GM18499 (cell line): ENCODE results near the gene AHNAK.
"Not testable (repeated sequence)": the region's sequence is repeated elsewhere in the genome, so short reads cannot be mapped to it uniquely, and the experiment has no call there.

Experiments
- ATAC-seq: cut with Tn5 transposase; IDR thresholded peaks from one replicate; pipeline ENCODE4 v1.9.1; 2021; ENCODE audit warnings: moderate number of reproducible peaks; ENCODE audit not compliant: insufficient read depth, unreplicated experiment

The AHNAK gene, protein sequence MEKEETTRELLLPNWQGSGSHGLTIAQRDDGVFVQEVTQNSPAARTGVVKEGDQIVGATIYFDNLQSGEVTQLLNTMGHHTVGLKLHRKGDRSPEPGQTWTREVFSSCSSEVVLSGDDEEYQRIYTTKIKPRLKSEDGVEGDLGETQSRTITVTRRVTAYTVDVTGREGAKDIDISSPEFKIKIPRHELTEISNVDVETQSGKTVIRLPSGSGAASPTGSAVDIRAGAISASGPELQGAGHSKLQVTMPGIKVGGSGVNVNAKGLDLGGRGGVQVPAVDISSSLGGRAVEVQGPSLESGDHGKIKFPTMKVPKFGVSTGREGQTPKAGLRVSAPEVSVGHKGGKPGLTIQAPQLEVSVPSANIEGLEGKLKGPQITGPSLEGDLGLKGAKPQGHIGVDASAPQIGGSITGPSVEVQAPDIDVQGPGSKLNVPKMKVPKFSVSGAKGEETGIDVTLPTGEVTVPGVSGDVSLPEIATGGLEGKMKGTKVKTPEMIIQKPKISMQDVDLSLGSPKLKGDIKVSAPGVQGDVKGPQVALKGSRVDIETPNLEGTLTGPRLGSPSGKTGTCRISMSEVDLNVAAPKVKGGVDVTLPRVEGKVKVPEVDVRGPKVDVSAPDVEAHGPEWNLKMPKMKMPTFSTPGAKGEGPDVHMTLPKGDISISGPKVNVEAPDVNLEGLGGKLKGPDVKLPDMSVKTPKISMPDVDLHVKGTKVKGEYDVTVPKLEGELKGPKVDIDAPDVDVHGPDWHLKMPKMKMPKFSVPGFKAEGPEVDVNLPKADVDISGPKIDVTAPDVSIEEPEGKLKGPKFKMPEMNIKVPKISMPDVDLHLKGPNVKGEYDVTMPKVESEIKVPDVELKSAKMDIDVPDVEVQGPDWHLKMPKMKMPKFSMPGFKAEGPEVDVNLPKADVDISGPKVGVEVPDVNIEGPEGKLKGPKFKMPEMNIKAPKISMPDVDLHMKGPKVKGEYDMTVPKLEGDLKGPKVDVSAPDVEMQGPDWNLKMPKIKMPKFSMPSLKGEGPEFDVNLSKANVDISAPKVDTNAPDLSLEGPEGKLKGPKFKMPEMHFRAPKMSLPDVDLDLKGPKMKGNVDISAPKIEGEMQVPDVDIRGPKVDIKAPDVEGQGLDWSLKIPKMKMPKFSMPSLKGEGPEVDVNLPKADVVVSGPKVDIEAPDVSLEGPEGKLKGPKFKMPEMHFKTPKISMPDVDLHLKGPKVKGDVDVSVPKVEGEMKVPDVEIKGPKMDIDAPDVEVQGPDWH (N-terminal part only)

DNA sequence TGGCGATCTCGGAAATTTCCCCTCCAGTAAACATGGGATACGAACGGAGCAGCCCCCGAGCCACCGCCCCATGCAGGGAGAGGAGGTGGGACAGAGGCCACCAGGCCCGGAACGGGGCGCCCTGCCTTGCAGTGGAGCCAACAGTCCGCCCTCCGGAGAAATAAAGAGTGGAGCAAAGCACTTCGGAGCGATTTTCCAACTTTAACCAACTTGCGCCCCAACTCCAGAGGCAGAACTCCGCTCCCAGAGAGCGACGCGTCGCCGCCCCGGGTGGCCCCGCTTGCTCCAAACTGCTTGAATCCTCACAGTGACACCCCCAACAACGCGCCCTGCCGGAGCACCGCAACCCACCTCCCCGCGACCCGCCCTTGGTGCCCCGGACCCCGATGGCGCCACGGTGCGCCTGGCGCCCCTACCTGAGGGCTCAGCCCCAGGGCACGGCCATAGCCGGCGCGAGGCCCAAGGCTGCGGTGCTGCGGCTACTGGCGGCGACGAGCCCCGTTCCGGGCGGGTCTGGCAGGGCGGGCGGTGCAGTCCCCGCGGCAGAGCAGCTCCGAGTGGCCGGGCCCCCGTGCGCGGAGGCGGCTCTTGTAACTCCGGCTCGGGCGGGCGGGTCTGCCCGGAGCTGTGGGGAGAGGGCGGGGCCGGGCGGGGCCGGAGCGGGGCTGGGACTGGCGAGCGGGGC is at the start of gene AHNAK:
AHNAK (minus strand) TSS at position 563 of the 685 bp plus-strand sequence. CDS start 10,708 bp downstream, outside the sequence.
- ATAC-seq = no peak

DNA sequence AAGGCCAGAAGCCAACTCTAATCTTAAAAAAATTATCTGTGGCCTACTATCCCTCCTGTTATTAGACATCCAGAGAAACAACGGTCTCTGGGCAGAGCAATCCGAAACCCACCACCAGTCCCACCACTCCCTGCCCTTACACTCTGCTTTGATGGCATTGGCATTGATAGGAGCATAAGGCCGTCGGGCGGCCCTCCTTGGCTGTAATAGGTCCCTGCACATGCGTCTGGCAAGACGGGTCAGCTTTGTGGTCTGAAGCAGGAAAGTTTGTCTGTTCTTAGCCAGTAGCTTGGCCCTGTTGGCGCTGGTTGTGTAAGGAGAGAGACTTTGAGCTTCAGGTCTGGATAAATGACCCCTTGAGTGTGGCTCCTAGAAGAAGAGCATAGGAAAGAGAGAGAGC is 48.5 kb upstream of the AHNAK start:
- ATAC-seq = no peak

DNA sequence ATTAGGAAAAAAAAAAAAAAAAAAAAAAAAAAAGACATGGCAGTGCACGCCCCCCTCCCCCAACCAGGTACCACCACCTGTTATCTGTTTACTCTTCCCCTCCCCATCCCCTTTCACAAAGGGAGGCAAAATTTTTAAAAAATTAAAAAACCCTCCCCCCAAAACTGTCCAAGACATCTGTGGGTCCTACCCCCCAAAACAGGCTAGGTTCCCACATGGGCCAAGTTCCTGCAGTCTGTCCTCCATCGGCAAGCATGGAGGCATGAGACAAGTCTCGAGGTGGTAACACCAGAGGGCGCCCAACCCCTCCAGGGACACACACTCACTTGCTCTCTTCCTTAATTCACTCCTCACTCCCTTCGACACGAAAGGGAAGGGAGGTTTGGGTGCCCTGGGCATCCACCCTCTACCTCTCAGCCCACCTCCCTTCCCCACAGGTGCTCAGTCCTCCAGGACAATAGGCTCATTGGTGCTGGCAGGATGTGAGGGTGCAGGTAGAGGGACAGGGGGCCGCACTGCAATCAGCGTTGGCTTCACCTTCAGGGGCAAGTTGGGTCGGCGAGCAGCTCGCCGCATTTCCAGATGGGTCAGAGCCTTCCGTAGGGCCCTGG is 46.9 kb upstream of the AHNAK start:
- no peak for ATAC-seq

DNA sequence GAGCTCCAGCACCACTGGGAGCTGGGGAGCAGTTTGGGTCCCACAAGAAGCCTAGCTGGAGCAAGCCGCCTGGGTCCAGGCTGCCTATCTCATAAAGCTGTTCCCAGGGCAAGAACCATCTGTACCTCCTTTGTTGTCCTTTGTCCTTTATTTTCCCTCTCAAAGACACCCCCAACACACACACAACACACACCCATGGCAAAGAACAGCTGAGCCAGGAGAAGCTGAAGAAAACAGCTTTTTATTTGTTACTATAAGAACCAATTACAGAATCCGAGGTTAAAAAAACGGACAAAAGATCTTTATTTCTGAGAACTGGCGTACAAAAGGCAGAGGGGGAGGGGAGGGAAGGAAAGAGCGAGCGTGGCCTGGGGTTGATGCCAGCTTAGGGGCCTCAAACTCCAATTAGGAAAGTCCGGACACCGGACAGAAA is 46.4 kb upstream of the AHNAK start:
- no peak for ATAC-seq

DNA sequence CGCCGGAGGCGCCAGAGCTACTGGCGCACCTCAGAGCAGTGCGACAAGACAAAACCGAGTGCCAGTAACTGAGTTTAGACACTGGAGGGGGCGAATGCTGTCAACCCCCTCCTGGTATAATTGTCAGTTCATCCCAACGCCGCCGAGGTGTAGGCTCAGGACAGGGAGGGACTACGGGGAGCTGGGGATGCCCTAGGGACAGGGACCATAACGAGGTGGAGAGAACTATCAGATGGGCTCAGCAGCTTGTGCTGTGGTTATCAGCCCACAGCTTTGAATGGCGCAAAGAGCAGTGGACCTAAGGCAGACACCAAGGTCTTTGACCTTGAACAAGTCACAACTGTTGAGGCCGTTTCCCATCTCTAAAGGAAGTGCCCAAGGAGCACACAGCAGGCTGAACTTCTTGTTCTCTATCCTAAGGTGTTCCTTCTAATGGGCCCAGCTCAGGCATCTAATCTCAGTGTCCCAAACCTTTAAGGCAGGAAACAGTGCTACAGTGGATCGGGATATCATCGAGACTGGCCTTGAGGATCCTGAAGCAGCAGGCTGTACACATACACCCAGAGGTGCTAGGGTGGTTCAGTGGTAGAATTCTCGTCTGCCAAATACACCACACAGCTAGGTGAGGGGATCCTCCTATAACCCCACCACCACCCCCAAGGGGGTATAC is 45.7 kb upstream of the AHNAK start:
- peak; percentile 2 for ATAC-seq

DNA sequence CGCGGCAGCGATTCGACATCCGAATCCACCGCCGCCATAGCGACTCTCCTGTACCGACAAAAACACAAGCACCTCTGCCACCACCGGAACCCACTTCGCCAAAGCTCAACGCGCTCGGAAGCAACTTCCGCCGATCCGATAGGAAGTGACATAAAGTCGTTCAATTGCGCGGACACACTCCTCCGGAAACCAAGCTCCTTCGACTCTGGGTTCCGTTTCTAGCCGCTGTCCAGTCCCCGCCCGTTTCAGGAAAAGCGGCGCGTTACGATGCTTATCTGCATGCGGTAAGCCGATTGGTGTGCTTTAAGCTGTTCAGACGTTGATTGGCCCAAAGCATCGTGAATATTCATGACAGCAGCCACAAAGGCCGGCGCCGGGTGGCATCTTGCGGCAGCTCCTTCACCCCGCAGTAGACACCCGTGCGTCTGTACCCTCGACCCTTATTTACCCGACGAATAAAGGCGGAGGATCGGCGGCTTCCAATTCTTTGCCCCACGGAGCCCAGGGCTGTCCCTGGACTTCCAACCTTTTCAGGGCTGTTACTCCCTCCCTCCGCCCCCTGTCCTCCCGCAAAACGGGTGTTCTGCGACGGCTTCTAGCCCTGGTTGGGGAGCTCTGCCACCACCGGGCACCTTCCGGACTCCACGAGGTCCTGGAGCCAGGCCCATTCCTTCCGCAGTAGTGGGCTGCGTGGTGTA is 45.0 kb upstream of the AHNAK start, which contains the start of gene TUT1:
TUT1 (minus strand) TSS at position 76 of the 698 bp plus-strand sequence; CDS start at position 38, 38 bp downstream.
- ATAC-seq = peak; percentile 77

DNA sequence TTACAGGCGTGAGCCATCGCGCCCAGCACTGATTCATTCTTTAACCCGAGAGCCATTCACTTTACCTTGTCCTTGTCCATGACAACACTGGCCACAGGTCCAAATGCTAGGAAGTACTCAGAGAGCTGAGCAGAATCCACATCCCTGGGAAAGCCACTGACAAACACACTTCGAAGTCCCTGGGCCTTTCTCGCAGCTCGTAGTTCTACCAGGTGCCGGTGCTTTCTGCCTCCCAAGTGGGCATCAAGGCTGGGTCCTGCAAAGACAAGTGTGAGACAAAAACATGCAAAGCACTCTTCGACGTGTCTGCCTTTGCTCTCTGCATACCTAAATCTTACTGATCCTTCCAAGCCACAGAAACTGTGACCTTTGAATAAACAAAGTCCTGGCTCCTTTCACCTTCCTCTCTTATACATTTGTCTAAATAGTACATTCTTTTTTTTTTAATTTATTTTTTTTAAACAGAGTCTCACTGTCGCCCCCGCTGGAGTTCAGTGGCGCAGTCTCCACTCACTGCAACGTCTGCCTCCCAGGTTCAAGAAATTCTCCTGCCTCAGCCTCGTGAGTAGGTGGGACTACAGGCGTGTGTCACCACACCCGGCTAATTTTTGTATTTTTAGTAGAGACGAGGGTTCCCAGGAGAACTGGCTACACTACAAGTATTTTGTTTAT is 42.5 kb upstream of the AHNAK start:
- no peak for ATAC-seq

DNA sequence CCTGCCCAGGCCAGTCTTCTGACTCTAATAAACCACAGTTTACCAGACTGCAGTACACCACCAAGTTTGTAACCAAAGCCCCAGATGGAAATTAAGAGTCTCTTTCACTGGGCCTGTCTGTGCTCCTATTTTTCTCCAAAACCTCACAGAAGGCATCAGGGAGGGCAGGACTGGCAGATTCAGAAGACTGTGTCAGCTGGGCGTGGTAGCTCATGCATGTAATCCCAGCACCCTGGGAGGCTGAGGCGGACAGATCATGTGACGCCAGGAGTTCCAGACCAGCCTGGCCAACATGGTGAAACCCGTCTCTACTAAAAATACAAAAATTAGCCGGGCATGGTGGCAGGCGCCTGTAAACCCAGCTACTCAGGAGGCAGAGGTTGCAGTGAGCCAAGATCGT is 38.8 kb upstream of the AHNAK start:
- ATAC-seq = not testable (repeated sequence)

DNA sequence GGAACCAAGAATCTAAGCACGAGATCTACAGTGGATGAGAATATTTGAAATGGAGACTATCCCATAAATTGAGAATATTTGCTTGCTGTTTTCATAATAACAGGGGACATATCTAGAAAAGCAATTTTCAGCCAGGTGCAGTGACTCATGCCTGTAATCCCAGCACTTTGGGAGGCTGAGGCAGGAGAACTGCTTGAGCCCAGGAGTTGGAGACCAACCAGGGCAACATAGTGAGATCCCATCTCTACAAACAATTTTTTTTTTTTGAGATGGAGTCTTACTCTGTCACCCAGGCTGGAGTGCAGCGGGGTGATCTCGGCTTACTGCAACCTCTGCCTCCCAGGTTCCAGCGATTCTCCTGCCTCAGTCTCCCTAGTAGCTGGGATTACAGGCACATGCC is 35.1 kb upstream of the AHNAK start:
- ATAC-seq = not testable (repeated sequence)

DNA sequence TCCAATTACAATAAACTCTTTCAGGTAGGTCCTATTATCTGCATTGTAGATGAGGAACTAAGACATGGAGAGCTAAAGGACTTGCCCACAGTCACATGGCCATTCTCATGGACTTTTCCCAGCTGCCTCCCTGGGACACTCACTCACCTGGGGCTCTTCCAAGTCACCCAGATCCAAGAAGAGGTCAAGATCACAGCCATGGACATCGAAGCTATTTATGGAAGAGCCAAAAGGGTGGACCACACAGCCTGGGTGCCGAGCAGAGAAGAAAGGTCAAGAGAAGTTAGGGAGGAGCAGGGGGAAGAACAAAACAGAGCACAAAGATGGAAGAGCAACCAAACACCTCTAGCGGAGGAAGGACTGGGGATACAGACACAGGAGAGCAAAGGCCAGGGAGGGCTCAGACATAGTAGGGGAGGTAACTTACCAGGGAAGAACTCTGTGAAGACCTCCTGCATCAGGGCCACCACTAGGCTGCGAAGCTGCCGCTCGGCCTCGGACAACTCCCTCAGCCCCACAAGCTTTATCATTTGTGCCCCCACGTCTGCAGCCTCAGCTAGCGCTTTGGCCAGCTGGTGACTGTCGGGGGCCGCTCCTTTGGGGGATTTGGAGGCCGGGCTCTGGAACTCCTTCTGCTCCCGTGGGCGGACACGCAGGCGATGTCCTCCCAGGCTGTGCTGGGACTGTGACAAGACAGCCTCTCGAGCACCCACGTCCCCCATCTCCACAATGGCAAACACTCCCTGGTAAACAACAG is 34.5 kb upstream of the AHNAK start:
- no peak for ATAC-seq

DNA sequence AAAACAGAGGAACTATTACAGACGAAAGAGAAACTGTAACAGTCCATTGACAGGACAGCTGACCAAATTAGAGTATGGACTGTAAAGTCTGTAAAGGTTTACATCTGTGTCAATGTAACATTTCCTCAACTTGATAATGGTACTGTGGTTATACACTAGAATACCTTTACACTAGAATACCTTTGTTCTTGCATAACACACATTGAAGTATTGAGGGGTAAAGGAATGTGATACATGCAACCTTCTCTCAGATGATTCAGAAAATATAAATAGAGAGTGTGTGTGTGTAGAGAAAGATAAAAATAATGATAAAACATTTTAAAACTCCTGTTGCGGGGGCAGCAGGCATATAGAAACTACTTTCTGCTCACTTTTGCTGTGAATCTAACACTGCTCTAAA is 32.6 kb upstream of the AHNAK start:
- no peak for ATAC-seq

DNA sequence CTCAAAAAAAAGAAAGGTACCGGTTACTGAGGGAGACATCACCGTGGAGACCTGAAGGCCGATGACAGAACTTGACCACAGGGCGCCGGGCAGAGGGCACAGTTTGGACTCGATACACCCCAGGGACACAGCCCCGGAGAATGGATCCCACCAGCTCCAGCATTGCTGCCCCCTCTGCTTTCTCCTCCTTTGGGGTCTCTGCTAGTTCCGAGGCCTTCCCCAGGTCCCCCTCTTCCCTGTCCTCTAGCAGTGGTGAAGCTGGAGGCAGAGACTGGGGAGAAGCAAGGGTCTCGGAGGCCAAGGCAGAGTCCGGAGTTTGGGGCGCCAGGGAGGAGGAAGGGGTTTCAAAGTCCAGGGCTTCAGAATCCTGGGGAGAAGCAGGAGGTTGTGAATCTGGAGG is 31.9 kb upstream of the AHNAK start:
- no peak for ATAC-seq

DNA sequence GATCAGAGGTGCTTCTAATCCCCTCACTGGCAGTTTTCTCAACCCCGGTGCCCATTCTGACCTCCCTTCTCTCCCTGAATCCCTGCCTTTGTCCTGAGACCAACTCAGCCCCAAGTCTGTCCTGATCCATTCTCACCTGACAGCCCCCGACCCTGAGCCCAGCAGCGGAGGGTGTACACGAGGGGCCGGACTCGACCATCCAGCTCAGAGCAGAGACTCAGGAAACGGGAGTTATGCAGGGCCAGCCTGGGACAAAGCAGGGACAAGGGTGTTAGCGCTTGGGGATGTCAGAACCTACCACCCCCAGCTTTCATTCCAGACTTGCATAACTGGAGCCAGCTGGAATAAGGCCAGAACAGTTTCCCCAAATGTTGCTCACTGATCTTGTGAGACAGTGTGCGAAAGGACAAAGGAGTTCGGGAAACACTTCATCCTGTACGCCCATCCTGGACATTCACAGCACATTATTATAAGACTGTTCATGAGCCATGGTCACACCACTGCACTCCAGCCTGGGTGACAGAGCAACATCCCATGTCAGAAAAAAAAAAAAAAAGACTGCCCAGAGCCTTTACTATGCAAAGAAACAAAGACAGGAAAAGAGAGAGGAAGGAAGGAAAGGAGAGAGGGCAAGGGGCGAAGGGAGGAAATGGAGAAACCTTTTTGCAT is 30.6 kb upstream of the AHNAK start:
- ATAC-seq = no peak

DNA sequence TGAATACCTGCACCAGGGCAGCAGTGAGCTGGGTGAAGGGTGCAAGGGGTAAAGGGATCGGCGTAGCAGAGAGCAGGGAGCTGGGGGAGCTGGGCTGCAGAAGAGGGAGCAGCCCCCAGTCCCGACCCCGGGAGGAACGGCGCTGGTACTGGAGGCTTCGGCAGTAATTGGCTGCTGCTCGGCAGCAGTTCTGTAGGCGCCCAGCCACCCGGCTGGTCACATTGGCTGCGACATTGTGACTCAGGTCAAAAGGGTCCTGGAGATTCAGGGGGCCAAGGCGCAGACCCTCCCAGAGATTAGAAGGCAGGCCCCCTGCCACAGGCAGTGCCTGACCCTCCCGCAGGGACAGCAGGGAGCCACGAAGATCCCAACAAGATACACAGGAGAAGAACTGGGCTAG is 29.2 kb upstream of the AHNAK start:
- no peak for ATAC-seq

DNA sequence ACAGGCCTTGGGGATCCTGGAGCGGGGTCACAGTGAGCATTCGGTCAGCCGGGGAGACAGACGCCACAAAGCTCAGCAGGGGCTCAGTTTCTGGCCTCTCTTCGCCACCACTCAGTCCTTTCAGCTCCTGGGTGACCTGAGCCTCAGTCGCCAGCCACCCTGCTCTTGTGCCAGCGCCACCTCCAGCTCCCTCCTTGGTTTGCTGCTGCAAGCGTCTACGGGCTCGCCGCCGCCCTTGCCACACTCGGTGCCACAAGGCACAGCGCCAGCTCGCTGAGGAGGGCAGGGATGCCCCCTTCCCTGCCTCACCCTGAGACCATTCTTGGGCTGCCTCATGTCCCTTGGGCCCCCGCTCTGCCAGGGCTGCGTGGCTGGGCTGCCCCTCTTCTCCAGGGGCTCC is 28.6 kb upstream of the AHNAK start:
- no peak for ATAC-seq

DNA sequence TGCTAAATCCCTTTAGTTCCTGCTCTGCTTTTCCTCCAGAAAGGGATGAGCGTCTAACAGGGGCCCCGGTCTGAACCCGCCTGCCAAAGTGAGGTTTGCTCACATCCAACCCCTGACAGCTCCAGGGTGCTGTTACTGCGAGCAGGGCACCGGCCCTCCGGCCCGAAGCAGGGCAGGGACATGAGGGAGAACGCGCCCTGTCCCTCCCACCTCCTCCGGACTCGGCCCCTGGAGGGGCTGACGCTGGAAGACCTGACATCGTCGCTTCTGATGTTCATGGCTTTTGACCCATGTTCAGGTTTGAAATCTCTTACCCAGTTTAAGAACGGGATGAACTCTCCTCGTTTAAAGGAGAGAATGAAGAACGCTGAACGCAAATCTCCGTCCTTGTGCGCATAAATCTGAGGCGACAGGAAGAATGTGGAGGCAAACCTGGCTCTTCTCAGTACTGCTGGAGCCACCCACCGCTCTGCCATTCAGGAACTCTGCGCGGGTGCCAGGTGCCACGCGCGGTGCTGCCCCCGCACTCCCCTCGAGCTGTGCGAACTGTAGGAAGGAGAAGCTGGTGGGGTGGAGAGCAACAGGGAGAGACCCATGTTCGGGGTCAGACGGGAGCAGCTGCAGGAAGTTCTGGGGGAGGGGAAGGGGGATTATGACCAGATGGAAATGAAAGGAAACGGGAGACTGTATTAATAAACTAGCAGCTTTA is 27.9 kb upstream of the AHNAK start:
- ATAC-seq = no peak
